GM19240 (cell line): Measurements from ENCODE around the gene TMEM126A.

Experiments
- DNase-seq: peaks from one replicate; pipeline ENCODE4 v3.0.0; 2011; ENCODE audit warnings: low spot score; ENCODE audit not compliant: insufficient read length

The TMEM126A gene

DNA sequence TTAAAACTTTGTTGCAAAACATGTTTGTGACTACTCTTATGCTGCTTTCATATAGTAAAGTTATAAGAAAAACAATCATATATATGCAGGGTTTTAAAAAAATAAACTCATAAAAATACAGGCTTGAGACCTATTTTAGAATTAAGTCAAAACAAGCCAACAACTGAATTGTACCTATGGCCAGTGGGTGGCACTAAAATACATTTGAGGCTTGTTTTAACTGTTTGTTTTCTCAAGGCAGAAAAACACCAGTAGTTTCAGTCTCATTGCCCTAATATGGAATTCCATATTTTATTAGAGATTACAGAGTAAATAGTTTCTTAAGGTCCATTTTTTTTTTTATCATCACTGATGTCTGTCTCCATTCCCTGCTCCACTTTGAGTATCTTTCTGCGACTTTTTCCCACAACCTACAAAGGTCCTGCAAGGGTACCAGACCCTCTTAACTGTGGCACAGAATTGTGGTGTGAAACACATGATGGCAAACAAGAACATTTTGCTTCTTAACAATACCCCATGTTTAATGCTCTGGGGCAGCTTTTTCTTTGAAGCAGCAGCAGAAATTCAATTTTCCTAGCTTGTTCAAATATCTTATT is 46.7 kb downstream of the TMEM126A start:
- no peak for DNase-seq

DNA sequence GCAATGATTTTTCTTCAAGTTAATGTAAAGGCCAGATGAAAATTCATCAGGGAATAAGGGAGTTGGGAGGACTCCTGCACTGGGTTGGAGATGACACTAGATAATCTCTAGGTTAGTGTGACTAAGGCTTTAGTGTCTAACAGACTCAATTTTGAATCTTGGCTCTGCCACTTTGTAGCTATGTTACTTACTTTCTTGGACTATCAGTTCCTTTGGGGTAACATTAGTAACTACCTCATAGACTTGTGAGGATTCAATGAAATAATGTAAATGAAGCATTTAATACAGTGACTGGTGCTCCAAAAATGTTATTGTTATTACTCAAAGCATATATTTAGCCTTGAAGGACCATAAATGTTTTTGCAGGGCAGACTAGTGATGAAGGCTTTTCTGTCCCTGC is 47.8 kb downstream of the TMEM126A start:
- no peak for DNase-seq

DNA sequence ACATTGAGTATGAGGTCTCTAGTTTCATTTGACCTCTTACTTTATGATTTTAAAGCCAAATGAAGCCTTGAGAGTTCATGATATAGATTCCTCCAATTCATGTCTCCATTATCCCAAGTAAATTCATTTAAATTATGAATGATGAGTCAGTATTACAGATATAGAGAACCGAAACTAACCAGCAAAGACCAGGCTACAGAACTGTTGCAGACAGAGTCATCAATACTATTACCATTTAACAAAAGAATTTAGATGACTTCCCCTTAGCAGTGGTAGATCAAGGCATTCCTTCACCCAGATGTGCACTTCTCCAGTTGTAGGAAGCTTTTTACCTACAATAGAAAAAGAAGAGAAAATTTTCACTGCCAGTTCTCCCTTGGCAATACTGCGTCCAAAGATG is 50.0 kb downstream of the TMEM126A start:
- no peak for DNase-seq

DNA sequence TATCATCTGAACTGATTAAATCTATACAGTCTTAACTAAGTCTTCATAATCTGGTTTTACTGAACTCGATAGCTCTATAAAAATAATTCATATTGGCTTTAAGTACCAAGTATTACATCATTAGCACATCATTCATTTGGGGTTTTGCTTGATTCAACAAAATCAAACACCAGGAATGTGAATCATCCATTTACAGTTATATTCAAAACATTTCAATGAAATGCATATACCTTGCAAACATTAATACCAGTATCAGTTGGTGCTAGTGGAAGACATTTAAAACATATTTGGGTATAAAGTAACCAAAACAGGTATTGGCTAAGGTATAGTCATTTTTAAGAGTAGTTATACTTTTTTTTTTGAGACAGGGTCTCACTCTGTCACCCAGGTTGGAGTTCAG is 50.4 kb downstream of the TMEM126A start:
- DNase-seq, result no peak

DNA sequence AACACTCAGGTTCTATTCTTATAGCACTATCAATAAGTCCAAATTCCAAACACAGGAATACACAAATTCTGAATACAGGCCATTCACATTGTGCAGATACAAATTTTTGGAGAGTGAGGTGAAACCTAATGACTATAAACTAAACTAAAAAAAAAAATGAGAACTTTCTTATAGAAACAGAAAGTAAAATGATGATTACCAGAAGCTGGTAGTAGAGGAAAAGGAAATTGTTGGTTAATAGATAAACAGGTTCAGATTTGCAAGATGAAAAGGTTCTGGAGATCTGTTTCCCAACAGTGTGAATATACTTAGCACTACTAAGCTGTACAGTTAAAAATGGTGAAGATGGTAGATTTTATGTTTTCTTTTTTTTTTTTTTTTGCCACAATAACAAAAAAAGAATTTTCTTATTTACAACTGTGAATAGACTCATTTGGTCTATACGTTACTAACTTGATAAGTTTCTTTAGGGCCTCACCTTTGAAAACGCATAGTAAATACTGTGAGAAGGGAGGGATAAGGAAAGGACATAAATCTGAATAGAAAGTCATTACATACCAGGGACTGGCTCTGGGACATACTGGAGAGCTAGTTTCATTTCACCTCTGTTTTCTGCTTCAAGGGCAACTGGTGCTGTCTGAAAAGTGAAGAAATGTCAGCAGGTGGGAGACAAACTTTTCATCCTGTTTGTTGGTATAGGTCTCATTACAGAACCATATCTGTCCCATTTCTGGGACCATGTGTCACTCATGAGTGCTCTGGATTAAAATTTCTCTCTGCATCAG is 52.4 kb downstream of the TMEM126A start:
- DNase-seq, result no peak

DNA sequence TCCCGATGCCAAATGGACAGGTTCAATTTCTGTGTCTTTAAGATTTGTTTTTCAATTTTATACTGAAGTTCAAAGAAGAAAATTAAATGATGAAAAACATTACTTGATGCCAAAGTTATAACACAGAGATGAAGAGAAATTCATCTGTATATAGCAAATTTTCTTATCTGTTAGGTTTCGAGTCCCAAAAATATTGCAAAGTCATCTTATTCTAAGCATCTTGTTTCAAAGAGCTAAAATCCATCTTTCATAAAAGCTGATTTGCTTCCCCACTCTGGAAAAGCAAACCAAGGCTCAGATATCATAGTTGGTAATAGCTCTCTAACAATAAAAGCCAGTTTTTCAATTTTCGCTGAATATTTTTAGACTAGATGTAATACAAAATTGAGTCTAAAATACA is 57.2 kb downstream of the TMEM126A start:
- no peak for DNase-seq

DNA sequence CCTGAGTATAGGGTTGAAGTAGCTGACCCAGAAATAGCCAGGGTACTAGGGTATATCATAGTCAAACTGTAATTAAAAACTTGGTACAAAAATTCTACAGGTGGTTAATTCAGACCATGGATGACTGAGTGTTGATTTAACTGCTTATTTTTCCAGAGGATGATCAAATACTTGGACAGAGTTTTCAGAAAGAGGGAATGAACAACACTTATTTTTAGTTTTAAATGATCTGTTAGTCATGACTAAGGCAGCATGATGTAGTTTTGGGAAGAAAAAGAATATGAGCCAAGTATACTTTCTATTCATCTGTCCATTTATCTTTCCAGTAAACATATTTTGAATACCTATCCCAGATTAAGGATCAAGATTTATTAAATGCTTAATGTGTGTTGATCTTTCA is 58.0 kb downstream of the TMEM126A start:
- DNase-seq, result no peak
